HepG2 (cell line): ENCODE data around the gene FAM222A. TPM values are rescaled to one million over a fixed set of nuclear protein-coding genes. Genes with fewer than 3 reads are reported as not detected.

Source experiments
- ATAC-seq: fragments of 200-7000 bp; cut with Tn5 transposase; 3 replicates; pipeline ENCODE4 v1.9.1; 2020; ENCODE audit warnings: mild to moderate bottlenecking, moderate library complexity
- BruUV-seq: library from RNA; stranded (reverse); fragments of 400-500 nt; replicated peaks from 2 replicates; lab custom pipeline; 2021; lab: Mats Ljungman, UMichigan
- CTCF ChIA-PET: fragments of 300-600 bp; formaldehyde crosslinking; extraction: SDS; loops from one replicate; lab custom pipeline; 2021; ENCODE audit warnings: low total read pairs, inconsistent platforms, low intra/inter-chr PET ratio; lab: Yijun Ruan, JAX
- POLR2A ChIA-PET: fragments of 350-600 bp; sonication (Branson Sonifier 250); formaldehyde crosslinking; loops from one replicate; lab custom pipeline; 2020; ENCODE audit warnings: antibody characterized with exemption, inconsistent platforms; lab: Yijun Ruan, JAX
- DNase-seq: peaks from one replicate; pipeline ENCODE4 v3.0.0-alpha.2; 2015; ENCODE audit warnings: low spot score
- FAIRE-seq: peaks from 3 replicates; lab custom pipeline; 2011; peaks lifted over from hg19 to GRCh38; lab: Jason Lieb, UNC
- H2AFZ ChIP-seq: one replicate; pipeline ENCODE4 v1.6.1; 2011; ENCODE audit warnings: low read length, inconsistent platforms
- H3K27ac ChIP-seq: fragments of 300-600 bp; 3 replicates; pipeline ENCODE4 v1.8.0; 2011; ENCODE audit warnings: mixed run types, mild to moderate bottlenecking, mixed read lengths, low read length, inconsistent platforms; ENCODE audit not compliant: insufficient read depth; ENCODE audit errors: extremely low read length
- H3K27me3 ChIP-seq, 2 experiments: fragments of 200-600 bp in 1 of 2; 2 replicates in 1 of 2; 3 replicates in 1 of 2; pipeline versions ENCODE4 v1.6.0 to v1.8.0; 2011; ENCODE audit warnings: low read length in 2 of 2, mild to moderate bottlenecking in 2 of 2, moderate library complexity in 2 of 2, inconsistent platforms in 1 of 2; ENCODE audit not compliant: insufficient read depth in 2 of 2, control insufficient read depth in 1 of 2
- H3K36me3 ChIP-seq, 2 experiments: fragments of 200-600 bp in 1 of 2; replicated peaks in 1 of 2; 2 replicates in 1 of 2; 3 replicates in 1 of 2; pipeline versions ENCODE4 v1.5.1 to v1.8.0; 2011; ENCODE audit warnings: low read length in 2 of 2, inconsistent platforms in 1 of 2; ENCODE audit not compliant: insufficient read depth in 2 of 2, control insufficient read depth in 1 of 2
- H3K4me1 ChIP-seq: 2 replicates; pipeline ENCODE4 v1.5.1; 2012; ENCODE audit warnings: low read length, inconsistent platforms; ENCODE audit not compliant: insufficient read depth
- H3K4me2 ChIP-seq: 2 replicates; pipeline ENCODE4 v1.6.0; 2011; ENCODE audit warnings: low read depth, low read length, inconsistent platforms
- H3K4me3 ChIP-seq, 3 experiments: fragments of 200-600 bp in 1 of 3; sonication (generic), shearing (Covaris generic) in 1 of 3; replicated peaks in 1 of 3; 2 replicates each; pipeline ENCODE4 v1.5.1; 2011 to 2016; ENCODE audit warnings: low read length in 3 of 3, inconsistent platforms in 2 of 3, low read depth in 2 of 3, mild to moderate bottlenecking in 2 of 3, control low read depth in 1 of 3, mixed read lengths in 1 of 3; ENCODE audit not compliant: insufficient read depth in 1 of 3
- H3K79me2 ChIP-seq: one replicate; pipeline ENCODE4 v1.6.1; 2011; ENCODE audit warnings: low read length, inconsistent platforms; ENCODE audit not compliant: insufficient read depth
- H3K9ac ChIP-seq: 2 replicates; pipeline ENCODE4 v1.6.0; 2011; ENCODE audit warnings: mild to moderate bottlenecking, low read depth, low read length, inconsistent platforms; ENCODE audit not compliant: insufficient read depth
- H3K9me3 ChIP-seq: 2 replicates; pipeline ENCODE4 v1.5.1; 2012; ENCODE audit warnings: mild to moderate bottlenecking, low read length
- H4K20me1 ChIP-seq: 2 replicates; pipeline ENCODE4 v1.6.0; 2011; ENCODE audit warnings: inconsistent platforms, mild to moderate bottlenecking, low read length, moderate library complexity; ENCODE audit not compliant: insufficient read depth
- ATM ChIP-seq: fragments of 450-650 bp; IDR thresholded peaks from 2 replicates; pipeline ENCODE4 v1.7.1; 2017; ENCODE audit warnings: mild to moderate bottlenecking, borderline replicate concordance
- ATRX ChIP-seq: sonication (generic); formaldehyde crosslinking; IDR thresholded peaks from 2 replicates; pipeline ENCODE4 v1.4.0; 2020; ENCODE audit warnings: missing genetic modification reagents, borderline replicate concordance
- CBFB ChIP-seq: sonication (generic); formaldehyde crosslinking; IDR thresholded peaks from 2 replicates; pipeline ENCODE4 v1.4.0; 2020; ENCODE audit warnings: missing genetic modification reagents
- CBX5 ChIP-seq: sonication (generic); formaldehyde crosslinking; IDR thresholded peaks from 2 replicates; pipeline ENCODE4 v1.4.0; 2020; ENCODE audit warnings: missing genetic modification reagents, borderline replicate concordance
- CCAR2 ChIP-seq: fragments of 200-400 bp; formaldehyde crosslinking; optimal IDR thresholded peaks from 2 replicates; pipeline ENCODE3; 2018; ENCODE audit warnings: low read depth, mild to moderate bottlenecking, low read length, moderate library complexity
- GPN1 ChIP-seq: sonication (generic); formaldehyde crosslinking; IDR thresholded peaks from 2 replicates; pipeline ENCODE4 v1.5.1; 2020; ENCODE audit warnings: missing genetic modification reagents, borderline replicate concordance
- GZF1 ChIP-seq: sonication (generic); formaldehyde crosslinking; IDR thresholded peaks from 2 replicates; pipeline ENCODE4 v1.5.1; 2020; ENCODE audit warnings: mild to moderate bottlenecking, missing genetic modification reagents
- JARID2 ChIP-seq: sonication (generic); formaldehyde crosslinking; IDR thresholded peaks from 2 replicates; pipeline ENCODE4 v1.8.1; 2023; ENCODE audit warnings: missing genetic modification reagents, inconsistent platforms; ENCODE audit not compliant: insufficient replicate concordance
- JUNB ChIP-seq: sonication (generic); formaldehyde crosslinking; IDR thresholded peaks from 2 replicates; pipeline ENCODE4 v1.8.0; 2022; ENCODE audit warnings: missing genetic modification reagents, mild to moderate bottlenecking, borderline replicate concordance
- MZF1 ChIP-seq: sonication (generic); formaldehyde crosslinking; IDR thresholded peaks from 2 replicates; pipeline ENCODE4 v1.8.1; 2023; ENCODE audit warnings: mild to moderate bottlenecking, missing genetic modification reagents, borderline replicate concordance
- RBM39 ChIP-seq: fragments of 200-400 bp; formaldehyde crosslinking; IDR thresholded peaks from one replicate; pipeline ENCODE4 v1.6.1; 2018; ENCODE audit warnings: antibody characterized with exemption, mild to moderate bottlenecking, low read depth, low read length; ENCODE audit not compliant: poor library complexity, severe bottlenecking
- REL ChIP-seq: sonication (generic); formaldehyde crosslinking; conservative IDR thresholded peaks from 2 replicates; pipeline ENCODE4 v1.8.0; 2022; ENCODE audit warnings: mild to moderate bottlenecking, missing genetic modification reagents, moderate library complexity
- SIX1 ChIP-seq: sonication (generic); formaldehyde crosslinking; IDR thresholded peaks from 2 replicates; pipeline ENCODE4 v1.4.0; 2020; ENCODE audit warnings: missing genetic modification reagents, borderline replicate concordance
- SPEN ChIP-seq: sonication (generic); formaldehyde crosslinking; IDR thresholded peaks from 2 replicates; pipeline ENCODE4 v1.5.1; 2020; ENCODE audit warnings: low read depth, mild to moderate bottlenecking, missing genetic modification reagents
- TOE1 ChIP-seq: sonication (generic); formaldehyde crosslinking; IDR thresholded peaks from 2 replicates; pipeline ENCODE4 v1.4.0; 2020; ENCODE audit warnings: mild to moderate bottlenecking, missing genetic modification reagents
- ZMYM4 ChIP-seq: sonication (generic); formaldehyde crosslinking; IDR thresholded peaks from 2 replicates; pipeline ENCODE4 v1.8.1; 2023; ENCODE audit warnings: mild to moderate bottlenecking, missing genetic modification reagents
- ZNF10 ChIP-seq: sonication (generic); formaldehyde crosslinking; IDR thresholded peaks from 2 replicates; pipeline ENCODE4 v1.4.0; 2020; ENCODE audit warnings: mild to moderate bottlenecking, low read depth, missing genetic modification reagents, borderline replicate concordance
- ZNF264 ChIP-seq: sonication (generic); formaldehyde crosslinking; IDR thresholded peaks from 2 replicates; pipeline ENCODE4 v1.4.0; 2020; ENCODE audit warnings: missing genetic modification reagents
- ZNF414 ChIP-seq: sonication (generic); formaldehyde crosslinking; IDR thresholded peaks from 2 replicates; pipeline ENCODE4 v1.5.0; 2020; ENCODE audit warnings: missing genetic modification reagents
- ZNF639 ChIP-seq: conservative IDR thresholded peaks from 2 replicates; pipeline ENCODE4 v1.6.1; 2018; ENCODE audit warnings: missing genetic modification reagents
- WGBS: methylation state at CpG from one replicate; pipeline ENCODE4 v1.1.6; 2017; ENCODE audit warnings: low lambda C conversion rate; 5-methylcytosine and 5-hydroxymethylcytosine counted together
- in situ Hi-C: cut with HindIII; loops from 2 replicates; pipeline ENCODE4 v1.10.0; 2017; ENCODE audit warnings: low pct_unique_long_range_greater_than_20kb; ENCODE audit not compliant: extremely low pct_ligation_motif_present
- intact Hi-C: fragments of 100-400 bp; cut with micrococcal nuclease; formaldehyde crosslinking; loops from one replicate; pipeline ENCODE4 v1.10.0; 2022; ENCODE audit not compliant: unreplicated experiment
- polyA plus RNA-seq, 8 experiments: library from polyadenylated mRNA; depleted of rRNA in 3 of 8; stranded (reverse) in 7 of 8; unstranded in 1 of 8; fragments of >200 nt; fragmentation: Illumina TruSeq in 4 of 8; extraction: Trizol in 4 of 8; gene quantifications; 2 replicates each; pipeline versions ENCODE4 v1.2.1 to v1.2.3, GENCODE V29; 2011 to 2016; ENCODE audit warnings: low read depth in 4 of 8, missing spikeins in 1 of 8, mixed read lengths in 1 of 8; ENCODE audit not compliant: insufficient read depth in 1 of 8
- total RNA-seq, 5 experiments: library from RNA; depleted of rRNA; stranded (reverse); fragments of >200 nt; fragmentation: Illumina TruSeq; extraction: Trizol; gene quantifications; 2 replicates each; pipeline ENCODE4 v1.2.3, GENCODE V29; 2016; ENCODE audit warnings: low read depth in 1 of 5

Gene FAM222A
- total and polyA plus RNA-seq, 2 of the 13 experiments (the other 11 are each of a cell fraction or from before 2014, with no cell fraction given), result 2.7 to 9.6 TPM

- CTCF ChIA-PET, result no interaction called here
Observed at GRCh38 chr12:109677279-109677691, 36.3 kb upstream of the FAM222A start.

More at GRCh38 chr12:109677279-109677691, 36.3 kb upstream of the FAM222A start:
- POLR2A ChIA-PET, result no interaction called here
- intact Hi-C loops, result no loop called here
- Histone ChIP-seq H4K20me1 (no peaks in the 10 kb centered on the region), H2AFZ (no peak overlapping the region)
- no peak for TF ChIP-seq ZNF264
- TF ChIP-seq SIX1 (CRISPR knock-in tag), result no peak
- TF ChIP-seq JUNB, result no peak
- TF ChIP-seq ATM, result no peak
- no peak for TF ChIP-seq GZF1 (CRISPR knock-in tag)
- TF ChIP-seq ATRX, result no peak
- TF ChIP-seq ZNF414 (CRISPR knock-in tag), result no peak
- no peak for TF ChIP-seq ZNF10 (CRISPR knock-in tag)
- TF ChIP-seq CBX5, result no peak
- no peak for TF ChIP-seq CBFB (CRISPR knock-in tag)
- TF ChIP-seq ZMYM4, result no peak
- TF ChIP-seq RBM39, result no peak
- TF ChIP-seq TOE1 (CRISPR knock-in tag), result no peak
- TF ChIP-seq MZF1, result no peak
- no peak for TF ChIP-seq GPN1 (CRISPR knock-in tag)
- TF ChIP-seq CCAR2, result no peak
- TF ChIP-seq REL (CRISPR knock-in tag), result no peak
- no peak for TF ChIP-seq SPEN (CRISPR knock-in tag)
- no peak for TF ChIP-seq JARID2
- no peak for TF ChIP-seq ZNF639 (CRISPR knock-in tag)
- TF ChIP-seq, all 625 proteins: peak for 0
- no peaks in the 10 kb centered on the region for H3K79me2 ChIP-seq
- no peak overlapping the region for H3K9ac ChIP-seq
- no peaks in the 10 kb centered on the region for H3K36me3 ChIP-seq
- H3K9me3 ChIP-seq, result no peaks in the 10 kb centered on the region
- H3K4me1 ChIP-seq, result peaks cover 22% of the 10 kb centered on the region
- no peak for ATAC-seq
- FAIRE-seq, result no peak
- no TSS peak for BruUV-seq
- no peak overlapping the region for H3K4me3 ChIP-seq
- in situ Hi-C loops, result no loop called here
- H3K4me2 ChIP-seq, result no peak overlapping the region
- no peak for DNase-seq
- WGBS, result 54% methylated on average over 12 of the region's 12 CpGs
- H3K27ac ChIP-seq, result no peak overlapping the region
- peaks cover 1 to 21% of the 10 kb centered on the region in 2 experiments; a peak in 2 of 5 replicates for H3K27me3 ChIP-seq
